HEK293T (cell line): ENCODE results near the gene TMC8.

ENCODE experiments used
- ARNT ChIP-seq: fragments of 450-650 bp; IDR thresholded peaks from 2 replicates; pipeline ENCODE4 v1.6.1; 2017; ENCODE audit warnings: mild to moderate bottlenecking
- BHLHE40 ChIP-seq: fragments of 450-650 bp; IDR thresholded peaks from 2 replicates; pipeline ENCODE4 v1.6.1; 2016; ENCODE audit warnings: mild to moderate bottlenecking, moderate library complexity, borderline replicate concordance
- ELF4 ChIP-seq: fragments of 450-650 bp; IDR thresholded peaks from 2 replicates; pipeline ENCODE4 v1.6.1; 2017; ENCODE audit warnings: antibody characterized with exemption
- FOXA1 ChIP-seq: fragments of 450-650 bp; IDR thresholded peaks from 2 replicates; pipeline ENCODE4 v1.6.1; 2016; ENCODE audit warnings: mild to moderate bottlenecking
- FOXK2 ChIP-seq: fragments of 450-650 bp; IDR thresholded peaks from 2 replicates; pipeline ENCODE4 v1.6.1; 2016; ENCODE audit warnings: mild to moderate bottlenecking
- FOXM1 ChIP-seq: fragments of 450-650 bp; IDR thresholded peaks from 2 replicates; pipeline ENCODE4 v1.6.1; 2017; ENCODE audit warnings: mild to moderate bottlenecking, borderline replicate concordance
- L3MBTL2 ChIP-seq: fragments of 450-650 bp; conservative IDR thresholded peaks from 2 replicates; pipeline ENCODE4 v1.6.1; 2016; ENCODE audit warnings: mild to moderate bottlenecking
- LEF1 ChIP-seq: fragments of 450-650 bp; IDR thresholded peaks from 2 replicates; pipeline ENCODE4 v1.6.1; 2017; ENCODE audit warnings: mild to moderate bottlenecking, borderline replicate concordance
- NFRKB ChIP-seq: fragments of 450-650 bp; IDR thresholded peaks from 2 replicates; pipeline ENCODE4 v1.6.1; 2016; ENCODE audit warnings: mild to moderate bottlenecking, moderate library complexity
- SP1 ChIP-seq: fragments of 450-650 bp; IDR thresholded peaks from 2 replicates; pipeline ENCODE4 v1.6.1; 2017
- SUZ12 ChIP-seq: fragments of 450-650 bp; IDR thresholded peaks from 2 replicates; pipeline ENCODE4 v1.6.1; 2016; ENCODE audit warnings: mild to moderate bottlenecking
- ZNF384 ChIP-seq: fragments of 450-650 bp; IDR thresholded peaks from 2 replicates; pipeline ENCODE4 v1.6.1; 2016
- TF ChIP-seq, protein P1 (sequence below): fragments of 450-650 bp; IDR thresholded peaks from 2 replicates; pipeline ENCODE4 v1.6.1; 2016

GRCh38 chr17:78146471-78146869 lies 15.9 kb downstream of the TMC8 start:
- no peak for TF ChIP-seq FOXK2
- TF ChIP-seq BHLHE40, result no peak
- no peak for TF ChIP-seq FOXA1
- TF ChIP-seq SUZ12, result no peak
- TF ChIP-seq SP1, result no peak
- TF ChIP-seq ZNF384, result no peak
- no peak for TF ChIP-seq FOXM1
- no peak for TF ChIP-seq ARNT
- TF ChIP-seq NFRKB, result no peak
- TF ChIP-seq, protein P1, sequence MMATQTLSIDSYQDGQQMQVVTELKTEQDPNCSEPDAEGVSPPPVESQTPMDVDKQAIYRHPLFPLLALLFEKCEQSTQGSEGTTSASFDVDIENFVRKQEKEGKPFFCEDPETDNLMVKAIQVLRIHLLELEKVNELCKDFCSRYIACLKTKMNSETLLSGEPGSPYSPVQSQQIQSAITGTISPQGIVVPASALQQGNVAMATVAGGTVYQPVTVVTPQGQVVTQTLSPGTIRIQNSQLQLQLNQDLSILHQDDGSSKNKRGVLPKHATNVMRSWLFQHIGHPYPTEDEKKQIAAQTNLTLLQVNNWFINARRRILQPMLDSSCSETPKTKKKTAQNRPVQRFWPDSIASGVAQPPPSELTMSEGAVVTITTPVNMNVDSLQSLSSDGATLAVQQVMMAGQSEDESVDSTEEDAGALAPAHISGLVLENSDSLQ, result no peak
- TF ChIP-seq L3MBTL2, result no peak
- no peak for TF ChIP-seq ELF4
- no peak for TF ChIP-seq LEF1
